GM21423 (cell line): Measurements from ENCODE around the gene THAP6.
A peak's percentile ranks its signal among the peaks of the same experiment; 100 is the strongest.
"Not testable (repeated sequence)": the region's sequence is repeated elsewhere in the genome, so short reads cannot be mapped to it uniquely, and the experiment has no call there.

Experiments used
- ATAC-seq: cut with Tn5 transposase; IDR thresholded peaks from one replicate; pipeline ENCODE4 v1.9.1; 2021; ENCODE audit warnings: mild to moderate bottlenecking, moderate library complexity; ENCODE audit not compliant: unreplicated experiment

The THAP6 gene, protein sequence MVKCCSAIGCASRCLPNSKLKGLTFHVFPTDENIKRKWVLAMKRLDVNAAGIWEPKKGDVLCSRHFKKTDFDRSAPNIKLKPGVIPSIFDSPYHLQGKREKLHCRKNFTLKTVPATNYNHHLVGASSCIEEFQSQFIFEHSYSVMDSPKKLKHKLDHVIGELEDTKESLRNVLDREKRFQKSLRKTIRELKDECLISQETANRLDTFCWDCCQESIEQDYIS

DNA sequence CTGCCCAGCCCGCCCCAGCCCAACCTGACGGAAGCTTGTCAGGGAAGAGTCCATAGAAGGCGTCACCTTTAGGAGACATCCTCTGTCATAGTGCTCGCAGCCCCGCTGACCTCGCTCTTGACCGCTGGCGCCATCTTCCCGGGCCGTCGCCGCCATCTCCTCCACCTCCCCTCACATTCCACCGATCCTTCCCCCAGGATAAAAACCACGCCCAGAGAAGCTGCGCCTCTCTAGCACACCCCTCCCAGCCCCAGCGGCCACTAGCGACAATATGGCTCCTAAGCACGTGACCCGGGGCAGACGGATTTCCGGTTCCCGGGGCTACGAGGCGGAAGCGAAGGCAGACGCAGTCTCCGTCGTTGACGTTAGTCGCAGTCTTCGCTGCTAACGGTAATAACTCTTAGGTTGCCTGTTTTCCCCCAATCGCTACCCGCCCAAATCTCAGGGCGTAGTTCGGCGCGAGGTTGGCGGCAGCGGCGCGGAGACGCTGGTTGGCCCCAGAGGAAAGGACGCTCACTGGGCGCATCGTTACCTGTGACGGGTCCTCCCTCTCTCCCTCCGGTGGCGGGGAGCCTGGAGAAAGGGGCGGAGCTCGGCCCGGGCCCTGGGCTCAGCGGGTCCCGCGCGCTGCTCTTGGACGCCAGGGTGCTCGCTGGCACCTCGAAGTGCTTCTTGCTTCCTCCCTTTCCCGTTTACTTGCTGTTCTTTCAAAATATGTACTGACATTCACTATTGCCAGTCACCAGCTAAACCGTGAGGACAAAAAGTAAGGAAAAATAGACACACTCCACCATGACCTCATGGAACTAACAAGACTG, at the start of gene THAP6, which contains the start of gene RCHY1:
Gene THAP6 (plus strand): TSS at position 343 of the 818 bp plus-strand sequence. CDS start 980 bp downstream, outside the sequence.
Gene RCHY1 (minus strand): TSS at position 273 of the 818 bp plus-strand sequence. CDS start 117 bp downstream, at position 156.
- peak; percentile 92 for ATAC-seq

DNA sequence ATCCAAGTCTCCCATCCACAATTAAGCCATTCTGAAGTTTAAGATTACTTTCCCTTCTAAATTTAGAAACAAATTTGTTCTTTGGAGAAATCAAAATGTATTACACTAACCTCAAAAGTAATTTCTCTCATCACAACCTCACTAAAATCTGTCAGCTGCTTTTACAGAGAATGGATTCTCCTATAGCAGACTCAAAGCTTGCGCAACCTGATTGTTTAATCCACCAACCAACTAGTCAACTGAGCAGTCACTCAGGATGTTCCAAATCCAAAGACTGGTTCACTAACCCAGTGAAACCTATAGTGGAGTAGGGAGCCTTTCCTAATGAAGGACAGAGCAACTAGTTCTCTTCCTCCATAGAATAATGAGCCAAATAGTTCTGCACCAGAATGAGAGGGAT, 44.4 kb upstream of the THAP6 start:
- ATAC-seq, result no peak

DNA sequence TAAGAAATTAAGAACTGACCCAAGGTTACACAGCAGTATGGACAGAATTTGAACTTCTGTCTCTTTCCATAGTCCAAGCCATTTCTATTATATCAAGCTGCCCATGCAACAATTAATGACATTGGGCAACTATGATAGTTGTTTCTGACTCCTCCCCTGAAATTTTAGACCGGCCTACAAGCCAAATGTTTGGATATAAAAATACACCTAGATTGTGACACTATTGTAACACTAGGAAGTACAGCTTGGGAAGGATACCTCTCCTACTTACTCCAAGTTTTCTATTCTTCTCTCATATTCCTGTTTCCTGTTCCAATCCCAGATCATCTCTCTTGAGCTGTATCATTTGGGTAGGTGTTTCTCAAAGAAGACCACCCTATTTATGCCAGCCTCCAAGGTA, 43.5 kb upstream of the THAP6 start:
- ATAC-seq, result no peak

DNA sequence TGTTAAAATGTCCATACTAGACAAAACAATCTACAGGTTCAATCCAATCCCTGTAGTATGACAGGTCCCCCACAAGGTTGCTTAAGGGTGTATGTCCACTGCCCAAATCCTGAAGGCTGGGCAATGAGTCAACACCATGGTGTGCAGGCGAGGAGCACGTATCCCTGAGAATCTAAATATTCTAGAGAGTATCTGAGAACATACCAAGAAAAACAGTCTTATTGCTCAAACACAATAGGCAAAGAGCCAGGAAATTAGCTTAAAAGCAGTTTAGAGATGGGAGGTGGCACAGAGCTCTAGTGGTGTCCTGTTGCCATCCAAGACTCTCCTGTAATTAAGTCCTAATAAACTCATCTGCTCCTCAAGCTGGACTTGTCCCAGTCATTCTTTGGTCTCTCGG, 37.1 kb upstream of the THAP6 start:
- no peak for ATAC-seq

DNA sequence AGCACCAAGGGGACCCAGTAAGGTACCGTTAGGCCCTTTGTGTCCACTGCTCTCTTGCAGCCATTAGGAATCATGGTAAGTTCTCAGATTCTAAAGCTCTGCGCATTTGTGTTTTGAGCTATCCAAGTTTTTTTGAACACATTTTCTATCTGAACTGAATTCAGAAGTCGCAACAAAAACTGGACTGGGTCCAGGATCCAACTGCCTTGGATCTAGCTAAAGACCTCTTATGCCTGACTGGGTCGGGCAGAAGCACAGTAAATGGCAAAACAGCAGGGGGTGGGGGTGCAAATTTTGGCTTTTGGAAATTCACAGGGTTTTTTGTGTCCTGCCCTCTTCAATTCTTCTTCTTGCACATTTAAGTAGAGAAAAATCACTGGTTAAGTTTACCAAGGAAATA, 30.1 kb upstream of the THAP6 start:
- ATAC-seq, result no peak

DNA sequence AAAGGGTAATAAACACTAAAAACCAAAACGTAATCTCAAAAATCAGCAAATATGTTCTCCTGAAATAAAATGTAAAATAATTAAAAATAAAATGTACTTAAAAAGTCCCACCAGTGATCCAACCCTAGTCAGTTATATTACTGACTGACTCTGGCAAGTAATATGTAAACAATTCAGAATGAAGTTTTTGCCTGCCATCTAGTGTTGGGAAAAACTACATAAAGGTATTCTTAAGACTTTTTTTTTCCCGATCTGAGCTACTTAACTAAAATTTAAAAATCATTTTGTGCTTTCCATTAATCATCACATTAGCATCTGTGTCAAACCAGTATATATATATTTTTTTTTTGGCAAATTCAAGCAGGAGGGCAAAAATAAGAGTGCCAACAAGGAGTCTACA, 24.1 kb upstream of the THAP6 start:
- ATAC-seq, result no peak

DNA sequence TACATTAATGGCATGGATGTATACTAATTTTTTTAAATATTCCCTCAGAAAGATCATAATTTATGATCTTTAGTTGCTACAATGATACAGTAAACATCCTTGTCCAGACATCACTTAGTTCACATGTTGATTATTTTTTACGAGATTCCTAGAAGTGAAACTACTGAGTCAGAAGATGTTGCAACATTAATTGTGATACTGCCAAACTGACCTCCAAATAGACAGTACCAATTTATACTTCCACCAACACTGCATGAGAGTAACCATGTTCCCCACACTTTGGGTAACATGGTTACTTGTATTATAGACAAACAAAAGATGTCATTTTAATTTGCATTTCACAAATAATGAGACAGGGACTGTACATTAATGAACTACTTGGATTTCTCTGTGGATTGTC, 19.7 kb upstream of the THAP6 start:
- no peak for ATAC-seq

DNA sequence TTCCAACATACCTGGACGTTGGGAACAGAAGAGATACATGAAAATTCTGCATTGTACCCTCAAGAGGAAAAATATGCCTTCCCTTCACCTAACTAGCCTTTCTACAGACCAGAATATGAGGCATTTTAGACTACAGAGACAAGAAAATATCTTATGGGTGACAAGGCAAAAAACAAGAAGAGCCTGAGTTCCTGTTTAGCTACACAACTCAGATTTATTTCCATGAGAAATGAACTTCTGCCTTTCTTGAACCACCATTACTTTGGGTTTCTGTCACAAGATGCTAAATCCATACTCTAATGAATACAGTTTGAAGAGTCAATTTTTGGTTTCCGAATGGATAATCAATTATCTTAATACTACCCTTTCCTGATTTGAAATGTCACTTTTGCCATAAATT, 18.8 kb upstream of the THAP6 start:
- ATAC-seq, result no peak

DNA sequence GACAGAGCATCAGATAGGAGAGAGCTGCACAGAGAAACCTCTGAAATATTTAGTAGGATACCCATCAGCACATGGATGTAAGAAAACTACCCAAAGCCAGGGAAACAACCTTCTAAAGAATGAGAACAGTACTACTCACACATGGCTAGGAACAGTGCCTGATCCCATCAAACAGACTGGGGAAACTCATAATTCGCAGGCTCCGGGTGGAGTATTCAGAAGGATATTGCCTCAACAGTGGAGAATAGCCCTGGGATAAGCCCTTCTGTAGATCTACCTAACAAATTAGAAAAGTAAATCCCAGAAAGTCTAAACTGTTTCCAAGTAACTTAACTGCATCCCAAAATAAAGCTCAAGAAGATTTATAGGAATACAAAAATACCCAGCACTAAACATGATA, 17.9 kb upstream of the THAP6 start:
- ATAC-seq, result no peak

DNA sequence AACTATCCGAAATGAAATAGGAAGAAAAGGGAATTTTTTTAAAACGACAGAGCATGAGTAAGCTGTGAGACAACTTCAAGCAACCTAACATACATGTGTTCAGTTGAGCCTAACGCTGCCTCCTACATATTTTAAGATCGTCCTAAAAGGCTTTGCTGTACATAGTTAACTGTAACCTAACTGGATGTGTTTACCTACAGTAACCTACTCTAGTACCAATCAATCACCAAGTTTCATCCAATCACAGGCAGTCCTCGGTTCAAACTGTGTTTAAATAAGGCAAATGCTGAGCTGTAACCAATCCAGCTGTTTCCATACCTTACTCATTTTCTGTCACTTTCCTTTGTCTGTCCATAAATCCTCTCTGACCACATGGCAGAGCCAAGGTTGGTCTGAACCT, 17.1 kb upstream of the THAP6 start:
- no peak for ATAC-seq

DNA sequence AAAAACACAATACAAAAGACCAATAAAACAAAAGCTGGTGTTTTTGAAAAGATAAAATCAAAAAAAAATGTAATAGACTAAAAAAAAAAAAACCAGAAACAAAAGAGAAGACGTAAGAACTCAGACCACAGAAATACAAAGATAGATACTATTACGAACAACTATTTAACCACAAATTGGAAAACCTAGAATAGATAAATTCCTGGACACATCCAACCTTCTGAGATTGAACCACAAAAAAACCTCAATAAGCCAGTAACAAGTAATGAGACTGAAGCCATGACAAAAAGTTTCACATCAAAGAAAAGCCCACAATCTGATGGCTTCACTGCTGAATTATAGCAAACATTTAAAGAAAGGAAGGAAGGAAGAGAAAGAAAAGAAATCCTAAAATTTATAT, 16.2 kb upstream of the THAP6 start:
- ATAC-seq, result no peak

DNA sequence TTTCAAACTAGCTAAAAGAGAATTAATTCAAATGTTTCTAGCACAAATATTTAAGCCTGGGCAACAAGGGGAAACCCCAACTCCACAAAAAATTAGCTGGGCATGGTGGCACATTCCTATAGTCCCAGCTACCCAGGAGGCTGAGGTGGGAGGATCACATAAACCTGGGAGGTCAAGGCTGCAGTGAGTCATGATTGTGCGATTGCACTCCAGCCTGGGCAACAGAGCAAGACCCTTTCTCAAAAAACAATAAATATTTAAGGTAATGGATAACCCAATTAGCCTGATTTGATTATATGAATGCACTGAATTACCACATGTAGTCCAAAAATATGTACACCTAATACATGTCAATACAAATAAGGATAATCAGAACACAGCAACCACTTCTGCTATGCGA, 14.4 kb upstream of the THAP6 start:
- no peak for ATAC-seq

DNA sequence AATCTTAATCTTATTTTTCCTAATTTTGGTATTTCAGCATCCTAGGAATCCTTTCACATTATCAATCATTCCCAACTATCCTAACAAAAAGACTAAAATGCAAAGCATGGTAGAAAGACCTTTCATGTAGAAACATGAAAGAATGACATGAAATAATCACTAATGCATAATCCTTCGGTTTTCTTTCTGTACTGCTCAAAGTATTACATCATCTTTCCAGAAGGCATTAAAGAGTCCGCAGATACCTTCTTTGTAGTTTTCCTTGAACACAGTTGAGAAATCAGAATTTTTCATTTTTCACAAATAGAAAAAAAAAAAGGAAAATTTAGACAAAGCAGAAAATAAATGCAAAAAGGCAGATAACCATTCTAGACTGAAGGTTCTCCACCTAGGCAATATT, 11.6 kb upstream of the THAP6 start:
- ATAC-seq, result no peak

DNA sequence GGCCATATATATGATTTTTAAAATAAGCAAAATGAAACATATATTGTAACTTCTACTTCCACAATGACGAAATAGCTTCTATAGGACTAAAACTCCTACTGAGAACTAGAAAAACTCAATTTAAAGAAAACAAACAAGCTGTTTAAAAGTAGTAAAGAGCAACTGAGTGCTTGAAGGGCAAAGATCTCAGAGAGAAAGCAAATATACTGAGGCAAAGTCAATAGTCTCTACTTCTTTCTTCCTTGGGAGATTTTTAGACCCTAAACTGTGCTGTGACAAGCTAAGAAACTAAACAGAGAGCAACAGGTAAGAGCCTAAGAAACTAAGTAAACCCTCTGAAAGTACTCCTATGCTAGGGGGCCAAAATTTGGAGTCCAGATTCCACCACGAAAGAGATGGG, 8.6 kb upstream of the THAP6 start:
- ATAC-seq, result no peak

DNA sequence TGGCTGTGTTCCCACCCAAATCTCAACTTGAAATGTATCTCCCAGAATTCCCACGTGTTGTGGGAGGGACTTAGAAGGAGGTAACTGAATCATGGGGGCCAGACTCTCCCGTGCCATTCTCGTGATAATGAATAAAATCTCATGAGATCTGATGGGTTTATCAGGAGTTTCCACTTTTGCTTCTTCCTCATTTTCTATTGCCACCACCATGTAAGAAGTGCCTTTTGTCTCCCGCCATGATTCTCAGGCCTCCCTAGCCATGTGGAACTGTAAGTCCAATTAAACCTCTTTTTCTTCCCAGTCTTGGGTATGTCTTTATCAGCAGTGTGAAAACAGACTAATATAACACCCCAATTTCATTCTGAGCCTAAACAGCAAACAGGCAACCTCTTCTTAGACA, 4.7 kb upstream of the THAP6 start:
- ATAC-seq, result not testable (repeated sequence)

DNA sequence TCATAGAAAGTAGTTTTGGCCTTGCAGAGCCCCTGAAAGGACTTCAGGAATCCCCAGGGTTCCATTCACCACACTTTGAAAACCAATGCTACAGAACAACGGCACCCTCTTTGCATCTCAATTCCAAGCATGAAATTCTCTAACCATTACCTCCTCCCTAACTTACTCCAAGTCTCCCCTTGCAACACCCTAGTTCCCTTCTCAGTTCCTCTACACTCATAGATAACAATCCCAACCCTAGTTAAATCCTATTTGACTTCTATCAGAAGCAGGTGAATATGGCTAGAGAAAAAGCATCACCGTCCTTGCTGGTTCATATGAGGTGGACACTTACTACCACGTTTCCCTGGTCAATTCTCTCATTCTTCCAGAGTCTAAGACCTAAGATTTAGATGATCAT, 2.4 kb upstream of the THAP6 start:
- no peak for ATAC-seq

DNA sequence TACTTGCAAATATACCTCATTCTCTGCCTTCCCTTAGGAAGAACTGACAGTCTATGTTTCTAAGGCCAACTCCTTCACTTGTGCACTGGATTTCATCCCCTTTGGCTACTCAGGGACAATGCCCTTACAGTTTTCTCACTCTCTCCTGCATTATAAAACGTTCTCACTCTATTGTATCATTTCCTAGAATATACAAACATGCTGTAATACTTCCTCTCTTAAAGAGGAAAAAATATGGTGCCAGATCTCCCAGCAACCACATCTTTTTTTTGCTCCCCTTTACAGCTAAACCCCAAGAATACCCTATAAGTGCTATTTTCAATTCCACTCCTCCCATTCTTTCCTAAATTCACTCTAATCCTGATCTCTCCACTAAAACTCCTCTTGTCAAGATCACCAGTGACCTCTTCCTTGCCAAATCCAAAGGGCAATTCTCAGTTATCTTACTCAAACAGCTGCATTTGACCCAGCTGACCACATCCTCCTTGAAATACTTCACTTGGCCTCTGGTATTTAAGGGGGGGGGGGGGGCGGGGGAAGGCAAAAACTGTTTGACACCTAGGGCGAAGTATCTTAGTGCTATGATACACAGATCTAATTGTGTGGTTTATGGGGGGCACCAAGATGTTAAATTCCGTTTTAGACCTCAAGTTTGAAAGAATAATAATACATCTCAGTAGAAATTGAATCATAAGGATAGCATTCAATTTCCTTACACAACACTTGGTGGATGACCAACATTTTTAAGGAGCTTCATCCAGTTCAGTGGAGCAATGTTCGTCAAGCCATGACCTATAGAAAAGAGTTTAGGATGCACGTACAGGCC, 1.7 kb upstream of the THAP6 start:
- ATAC-seq, result no peak

DNA sequence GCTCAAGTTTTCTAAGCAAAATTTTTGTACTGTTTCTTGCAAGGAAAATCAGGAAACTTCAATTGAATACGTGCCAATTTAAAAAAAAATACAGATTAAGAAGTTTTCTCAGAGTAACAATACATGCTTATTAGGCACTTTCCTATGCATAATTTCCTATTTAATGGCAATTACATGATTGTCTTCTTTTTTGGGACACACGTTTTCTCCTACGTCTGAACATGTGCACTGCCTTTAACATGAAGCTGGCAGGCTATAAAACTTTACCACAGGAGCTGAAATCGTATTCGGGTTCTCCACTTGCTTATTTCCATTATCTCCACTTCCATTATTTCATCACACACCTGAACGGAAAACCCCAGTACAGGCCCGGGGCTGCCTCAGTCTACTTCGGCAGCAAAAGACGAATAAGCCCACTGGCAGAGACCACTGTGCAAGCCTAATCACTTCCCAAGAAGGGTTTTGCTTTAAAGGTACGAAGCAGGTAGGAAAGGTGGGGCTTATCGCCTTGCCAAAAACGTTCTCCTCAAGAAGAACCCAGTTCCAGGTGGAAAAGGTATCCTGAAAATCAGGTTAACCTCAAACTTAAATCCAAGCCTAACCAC, 645 bp upstream of the THAP6 start:
- no peak for ATAC-seq

DNA sequence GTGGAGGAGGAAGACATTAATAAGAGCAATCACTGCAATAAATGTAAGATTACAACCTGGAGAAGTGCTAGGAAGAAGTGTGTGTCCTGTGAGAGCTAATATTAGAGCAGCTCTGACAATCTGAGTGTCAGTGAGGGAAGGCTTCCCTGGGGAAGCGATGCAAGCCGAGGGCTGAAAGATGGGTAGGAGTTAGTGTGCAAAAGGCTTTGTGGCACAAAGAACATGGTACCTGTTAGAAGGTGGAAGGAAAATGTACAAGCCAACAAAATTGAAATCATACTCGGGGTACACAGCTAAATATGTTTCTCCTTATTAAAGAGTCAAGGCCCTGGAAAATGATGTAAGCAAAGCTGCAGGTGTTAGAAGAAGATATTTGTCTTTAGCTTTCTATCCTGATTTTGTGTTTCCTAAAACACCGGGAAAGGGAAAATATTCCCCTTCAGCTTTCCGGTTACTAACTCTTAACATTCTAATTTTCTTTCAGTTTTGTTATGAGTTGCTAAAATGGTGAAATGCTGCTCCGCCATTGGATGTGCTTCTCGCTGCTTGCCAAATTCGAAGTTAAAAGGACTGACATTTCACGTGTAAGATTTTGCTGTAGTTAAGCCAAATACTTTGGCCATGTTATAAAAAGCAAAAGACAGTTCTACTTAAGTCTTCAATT, 808 bp downstream of the THAP6 start:
- ATAC-seq, result no peak

DNA sequence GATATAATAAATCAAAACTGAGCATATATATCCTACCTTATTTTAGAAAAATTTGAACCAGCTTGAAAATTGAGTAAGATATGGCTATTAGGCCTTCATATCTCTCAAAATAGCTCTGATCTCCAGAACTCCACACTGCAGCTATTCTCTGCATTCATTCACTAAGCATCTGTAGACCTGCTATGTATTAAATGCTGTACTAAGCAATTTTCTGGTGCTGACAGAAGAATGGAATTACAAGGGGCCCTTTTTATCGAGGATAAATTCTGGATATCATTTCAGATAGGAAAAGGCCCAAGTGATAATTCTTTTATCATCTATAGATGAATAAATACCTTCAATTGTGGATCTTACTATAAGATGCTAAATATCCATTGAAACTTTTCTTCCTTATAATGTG, 1.9 kb downstream of the THAP6 start:
- no peak for ATAC-seq

DNA sequence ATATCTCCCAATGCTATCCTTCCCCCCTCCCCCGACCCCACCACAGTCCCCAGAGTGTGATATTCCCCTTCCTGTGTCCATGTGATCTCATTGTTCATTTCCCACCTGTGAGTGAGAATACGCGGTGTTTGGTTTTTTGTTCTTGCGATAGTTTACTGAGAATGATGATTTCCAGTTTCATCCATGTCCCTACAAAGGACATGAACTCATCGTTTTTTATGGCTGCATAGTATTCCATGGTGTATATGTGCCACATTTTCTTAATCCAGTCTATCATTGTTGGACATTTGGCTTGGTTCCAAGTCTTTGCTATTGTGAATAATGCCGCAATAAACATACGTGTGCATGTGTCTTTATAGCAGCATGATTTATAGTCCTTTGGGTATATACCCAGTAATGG, 5.2 kb downstream of the THAP6 start:
- not testable (repeated sequence) for ATAC-seq
